Kidney tubule cell (primary cell): ENCODE measurements around the gene RAPGEF2.
A peak's percentile ranks its signal among the peaks of the same experiment; 100 is the strongest.

ENCODE experiments used
- DNase-seq: peaks from one replicate; pipeline ENCODE4 v3.0.0-alpha.2; 2018; ENCODE audit warnings: low spot score

The RAPGEF2 gene

DNA sequence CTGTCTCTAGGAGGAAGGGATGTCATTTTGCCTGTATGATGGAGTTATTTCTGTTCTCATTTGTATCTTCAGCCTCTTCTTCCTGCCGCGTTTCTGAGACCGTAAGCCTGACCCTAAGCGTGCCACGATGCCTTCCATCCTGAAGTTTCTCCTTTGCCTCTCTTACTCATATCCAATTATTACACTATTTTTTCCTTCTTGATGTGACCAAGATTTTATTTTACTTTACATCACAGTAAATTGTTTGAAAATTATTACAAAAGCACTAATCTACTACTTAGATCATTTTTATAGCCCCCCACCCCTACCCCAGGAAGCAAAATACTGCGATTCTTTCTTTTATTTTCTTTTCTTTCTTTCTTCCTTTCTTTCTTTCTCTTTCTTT, 95.0 kb downstream of the RAPGEF2 start:
- DNase-seq = no peak

DNA sequence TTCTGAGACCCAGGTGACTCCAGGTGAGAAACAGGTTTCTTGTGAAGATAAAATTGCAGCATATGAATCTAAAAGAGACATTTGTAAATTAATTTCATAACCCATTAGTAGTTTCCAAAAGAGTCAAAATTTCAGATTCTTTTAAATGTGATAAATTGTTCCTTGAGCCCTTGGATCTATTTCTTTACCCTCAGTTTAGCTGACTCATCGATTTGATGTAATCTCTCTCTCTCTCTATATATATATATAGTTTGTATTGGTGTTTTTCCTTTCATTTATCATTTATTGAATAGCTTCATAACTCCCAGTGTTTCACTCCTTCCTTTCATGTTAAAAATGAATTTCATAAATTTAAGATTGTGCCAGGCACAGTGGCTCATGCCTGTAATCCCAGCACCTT, 96.9 kb downstream of the RAPGEF2 start:
- no peak for DNase-seq

DNA sequence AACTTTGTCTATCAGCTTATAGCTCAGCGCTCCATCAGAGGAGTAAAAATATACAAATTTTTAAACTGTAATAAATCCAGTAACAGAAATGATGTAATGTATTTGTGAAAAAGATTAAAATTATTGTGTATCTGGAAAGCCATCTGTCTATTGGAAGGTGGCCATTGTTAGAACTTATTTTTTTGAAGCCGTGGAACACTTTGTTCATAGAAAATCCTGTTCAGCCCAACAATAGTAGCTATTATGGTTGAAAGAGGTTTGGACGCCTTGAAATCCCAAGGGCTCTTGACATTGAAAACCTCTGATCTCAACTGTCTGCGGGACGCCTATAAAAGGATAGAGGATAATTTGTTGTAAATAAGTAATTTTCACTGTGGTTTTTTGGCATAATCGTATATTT, 98.3 kb downstream of the RAPGEF2 start:
- no peak for DNase-seq

DNA sequence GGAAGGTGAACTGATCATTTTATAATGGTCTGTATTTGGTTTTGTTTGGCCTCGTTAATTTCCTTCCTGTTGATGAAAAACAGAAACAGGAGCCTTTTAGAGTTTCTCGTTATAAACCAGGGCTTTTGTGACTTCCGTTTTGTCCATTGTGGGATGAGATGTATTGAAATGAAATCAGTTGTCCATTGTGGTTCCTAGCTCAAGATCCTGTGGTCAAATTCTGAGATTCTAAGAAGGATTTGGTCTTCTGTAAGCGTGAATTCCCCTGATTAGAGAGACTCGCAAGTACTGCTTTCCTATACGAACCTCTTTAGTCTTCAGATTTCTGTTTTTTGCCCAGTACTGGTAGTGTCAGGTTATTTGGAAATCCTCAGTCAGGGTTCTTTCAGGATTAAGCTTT, 101.7 kb downstream of the RAPGEF2 start:
- no peak for DNase-seq

DNA sequence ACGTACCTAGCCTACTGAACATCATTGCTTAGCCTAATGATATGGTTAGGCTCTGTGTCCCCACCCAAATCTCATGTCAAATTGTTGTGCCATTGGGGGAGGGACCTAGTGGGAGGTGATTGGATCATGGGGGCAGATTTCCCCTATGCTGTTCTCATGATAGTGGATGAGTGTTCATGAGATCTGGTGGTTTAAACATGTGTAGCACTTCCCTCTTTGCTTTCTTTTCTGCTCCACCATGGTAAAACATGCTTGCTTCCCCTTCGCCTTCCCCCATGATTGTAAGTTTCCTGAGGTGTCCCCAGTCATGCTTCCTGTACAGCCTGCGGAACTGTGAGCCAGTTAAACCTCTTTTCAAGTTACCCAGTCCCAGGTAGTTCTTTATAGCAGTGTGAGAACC, 102.6 kb downstream of the RAPGEF2 start:
- no peak for DNase-seq

DNA sequence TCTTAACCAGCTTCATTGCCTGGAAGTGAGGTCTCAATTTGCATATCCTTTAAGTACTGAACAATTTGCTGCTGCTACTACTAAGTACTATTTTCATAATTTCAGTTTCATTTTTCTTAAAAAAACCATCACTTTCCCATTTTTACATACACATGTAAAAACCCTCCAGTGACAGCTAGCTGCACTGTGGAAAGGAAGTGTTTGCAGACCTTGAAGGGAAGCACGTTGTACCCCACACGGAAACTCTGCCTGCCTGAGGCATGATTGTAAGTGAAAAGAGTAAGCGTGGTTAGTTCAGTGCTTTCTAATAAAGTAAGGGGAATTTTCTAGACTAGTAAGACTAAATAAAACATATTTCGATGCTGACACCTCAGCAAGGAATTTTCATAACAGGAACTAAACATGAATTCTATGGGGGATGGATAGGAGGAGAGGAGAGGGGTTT, 103.6 kb downstream of the RAPGEF2 start:
- DNase-seq = peak; percentile 55

DNA sequence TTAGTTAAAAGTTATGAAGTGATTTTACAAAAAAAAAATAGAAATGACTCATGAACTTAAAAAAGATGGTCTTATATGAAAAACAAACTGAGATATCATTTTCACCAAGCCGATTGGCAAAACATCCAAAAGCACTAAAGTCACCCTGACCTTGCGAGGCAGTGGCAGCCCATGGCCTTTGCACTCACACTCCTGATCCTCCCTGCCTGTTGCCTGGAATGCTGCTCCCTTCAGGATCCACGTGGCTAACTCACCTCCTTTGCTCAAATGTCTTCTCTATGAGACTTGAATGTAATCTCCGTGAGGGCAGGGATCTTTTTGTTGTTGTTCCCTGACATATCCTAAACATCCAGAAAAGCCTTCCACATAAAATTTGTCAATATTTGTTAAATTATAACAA, 106.4 kb downstream of the RAPGEF2 start:
- DNase-seq = no peak

DNA sequence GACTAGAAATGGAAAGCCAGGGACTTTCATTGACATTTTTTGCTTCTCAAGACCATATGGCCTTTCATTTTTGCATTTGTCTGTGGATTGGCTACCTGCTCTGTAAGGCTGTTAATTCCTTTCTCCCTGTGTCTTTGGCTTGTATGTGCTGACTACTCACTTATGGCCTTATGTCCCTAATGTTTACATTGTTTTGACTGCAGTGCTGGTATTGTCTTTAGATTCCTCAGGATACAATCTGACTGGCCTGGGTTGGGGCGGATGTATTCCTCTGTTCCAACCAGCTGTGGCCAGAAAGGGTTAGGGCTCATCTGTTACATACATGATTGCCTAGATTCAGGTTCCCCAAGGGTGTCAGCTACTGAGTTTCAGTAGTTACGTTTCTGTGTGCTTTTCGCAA, 108.1 kb downstream of the RAPGEF2 start:
- DNase-seq = no peak

DNA sequence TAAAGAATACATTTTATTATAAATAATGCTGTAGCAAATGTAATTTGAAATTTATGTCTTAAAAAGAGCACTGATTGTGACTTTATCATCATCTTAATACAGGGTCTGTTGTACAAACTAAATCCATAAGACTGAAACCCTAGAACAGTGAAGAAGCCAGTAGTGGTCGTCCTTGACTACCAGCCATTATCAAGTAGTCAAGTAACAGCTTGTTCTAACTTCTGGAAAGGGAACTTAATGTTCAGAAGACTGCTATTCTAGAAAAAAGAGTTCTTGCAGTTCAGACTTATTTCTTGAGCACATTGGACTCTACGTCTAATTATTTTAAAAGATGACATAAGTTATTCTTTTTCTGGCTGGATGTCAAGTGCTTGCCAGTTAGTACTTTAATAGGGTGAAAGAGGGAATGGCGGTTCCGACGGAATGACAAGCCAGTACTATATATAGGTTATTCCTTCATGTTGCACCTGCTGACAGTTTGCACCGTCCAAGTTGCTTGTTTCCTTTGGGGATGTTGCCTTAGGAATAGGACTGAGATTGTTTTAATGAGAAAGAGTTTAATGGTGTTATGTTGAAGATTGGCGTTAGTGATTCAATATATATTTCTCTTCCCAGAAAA, 109.9 kb downstream of the RAPGEF2 start:
- DNase-seq = no peak

DNA sequence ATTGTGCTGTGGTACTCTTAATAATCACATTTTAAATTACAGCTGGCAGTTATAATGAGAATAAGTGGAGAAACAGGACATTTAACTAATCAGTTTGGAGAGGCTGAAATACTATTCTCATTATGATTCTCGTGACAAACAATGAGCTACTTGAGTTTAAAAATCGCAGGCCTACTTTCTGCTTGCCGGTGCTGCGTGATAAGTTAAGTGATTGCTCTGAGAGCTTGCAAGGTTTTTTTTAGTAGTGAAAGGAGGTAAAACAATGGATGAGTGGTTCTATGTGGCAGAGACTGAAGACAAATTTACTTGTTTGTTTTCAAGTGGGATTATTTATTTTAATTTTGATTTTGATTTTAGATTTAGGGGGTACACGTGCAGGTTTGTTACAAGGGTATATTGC, 114.0 kb downstream of the RAPGEF2 start:
- DNase-seq = no peak

DNA sequence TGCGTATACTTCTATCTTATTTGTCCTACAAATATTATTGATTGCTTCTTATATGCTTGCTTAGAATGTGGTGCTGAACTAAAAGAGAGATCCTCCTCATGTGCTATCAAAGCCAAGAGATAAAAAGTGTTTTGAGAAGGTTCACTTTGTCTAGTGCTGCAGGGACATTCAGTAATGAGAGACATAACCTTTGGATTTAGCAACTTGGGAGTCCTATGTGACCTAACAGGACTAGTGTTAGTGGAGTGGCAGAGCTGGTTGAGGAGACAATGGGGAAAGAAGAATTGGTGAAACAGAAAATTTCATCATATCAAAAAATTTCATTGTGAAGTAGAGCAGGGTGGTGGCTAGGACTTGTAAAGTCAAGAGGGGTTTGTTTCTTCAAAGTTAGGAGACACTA, 117.0 kb downstream of the RAPGEF2 start:
- no peak for DNase-seq

DNA sequence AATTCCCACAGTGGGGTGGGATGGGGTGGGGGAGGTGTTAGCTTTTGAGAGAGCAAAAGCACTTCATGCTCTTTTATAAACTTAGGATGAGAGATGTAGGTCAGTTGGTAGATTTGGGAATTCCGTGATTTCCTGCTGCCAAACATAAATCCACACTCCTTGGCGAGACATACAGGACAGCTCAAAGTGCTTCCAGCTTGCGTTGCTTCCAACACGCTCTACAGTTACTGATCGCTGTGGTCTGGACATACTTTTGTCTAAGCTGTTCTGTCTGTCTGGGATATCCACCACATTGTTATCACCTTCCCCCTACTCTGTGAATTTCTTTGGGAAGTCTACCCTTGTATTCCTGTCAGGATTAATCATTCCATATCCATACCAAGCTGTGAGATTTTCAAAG, 117.5 kb downstream of the RAPGEF2 start:
- DNase-seq = no peak

DNA sequence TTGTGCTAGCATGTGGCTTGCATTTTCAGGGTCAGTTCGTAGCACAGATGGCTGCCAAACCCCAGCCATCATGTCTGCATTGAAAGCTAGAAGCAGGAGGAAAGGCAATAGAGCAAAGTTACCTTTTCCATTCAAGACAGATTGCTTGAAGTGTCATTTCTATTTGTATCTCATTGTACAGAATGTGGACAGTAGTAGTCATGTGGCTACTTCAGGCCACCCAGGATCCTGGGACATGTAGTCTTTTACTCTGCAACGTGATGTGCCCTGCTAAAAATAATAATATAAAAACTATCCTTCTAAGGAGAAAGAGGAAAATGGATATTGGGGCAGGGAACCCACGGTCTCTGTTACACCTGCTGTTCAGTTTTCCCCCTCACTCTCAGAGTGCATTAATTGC, 118.4 kb downstream of the RAPGEF2 start:
- DNase-seq = no peak

DNA sequence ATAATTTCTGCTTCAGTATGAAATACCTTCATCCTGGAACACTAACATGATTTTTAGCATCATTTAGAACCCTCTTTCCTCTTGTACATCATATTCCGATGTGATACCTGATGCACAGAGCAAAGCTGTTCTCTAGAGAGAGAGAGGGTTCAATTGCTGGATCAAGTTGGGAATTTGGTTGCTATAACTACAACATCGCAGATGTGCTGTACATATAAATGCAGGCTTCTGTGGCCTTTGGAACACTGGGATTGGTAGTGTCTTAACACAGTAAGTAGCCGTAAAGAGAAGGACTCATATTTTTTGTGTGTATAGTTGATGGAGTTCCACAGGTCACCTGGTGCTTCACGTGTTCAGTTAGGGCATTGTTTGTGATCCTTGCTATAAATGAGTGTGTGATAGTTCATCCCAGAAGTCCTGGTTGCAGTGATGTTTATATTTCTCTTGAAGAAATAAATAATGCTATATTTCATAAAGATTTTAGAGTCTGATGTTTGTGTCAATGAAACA, 119.2 kb downstream of the RAPGEF2 start:
- no peak for DNase-seq

DNA sequence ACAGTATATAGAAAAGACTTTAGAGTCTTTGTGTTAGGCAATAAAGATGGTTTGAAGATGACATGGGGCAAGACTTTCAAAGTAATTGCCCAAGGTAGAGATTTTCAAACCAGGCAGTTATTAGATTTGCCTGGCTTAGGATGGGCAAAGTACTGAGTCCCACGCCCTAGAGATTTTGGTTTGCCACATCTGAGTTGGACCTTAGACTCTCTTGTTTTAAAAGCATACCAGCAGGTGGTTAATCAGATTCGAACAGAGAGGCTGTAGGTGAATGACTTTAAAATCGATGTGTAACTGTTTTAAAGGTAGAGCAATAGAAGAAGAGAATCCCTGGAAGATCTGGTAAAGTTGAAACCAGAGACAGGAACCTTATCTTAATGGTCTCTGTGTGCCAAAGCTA, 121.5 kb downstream of the RAPGEF2 start:
- DNase-seq = no peak

DNA sequence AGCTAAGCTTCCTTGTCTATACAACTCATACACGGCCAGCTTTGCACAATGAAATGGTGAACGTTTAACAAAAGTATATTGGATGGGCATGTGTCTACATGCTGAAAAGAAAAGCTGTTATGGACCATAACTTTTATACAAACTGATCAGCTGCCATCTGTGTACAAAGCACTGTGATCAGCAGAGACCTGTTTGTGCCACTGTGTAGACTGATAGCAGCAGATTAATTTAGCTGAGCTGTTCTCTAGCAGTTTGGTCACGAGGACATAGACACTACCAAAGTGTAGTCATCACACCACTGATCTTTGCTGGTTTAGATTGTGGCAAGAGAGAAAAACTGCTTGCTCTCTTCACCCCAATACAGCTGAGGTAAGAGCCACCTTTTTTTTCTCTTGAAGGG, 124.5 kb downstream of the RAPGEF2 start:
- peak; percentile 47 for DNase-seq

DNA sequence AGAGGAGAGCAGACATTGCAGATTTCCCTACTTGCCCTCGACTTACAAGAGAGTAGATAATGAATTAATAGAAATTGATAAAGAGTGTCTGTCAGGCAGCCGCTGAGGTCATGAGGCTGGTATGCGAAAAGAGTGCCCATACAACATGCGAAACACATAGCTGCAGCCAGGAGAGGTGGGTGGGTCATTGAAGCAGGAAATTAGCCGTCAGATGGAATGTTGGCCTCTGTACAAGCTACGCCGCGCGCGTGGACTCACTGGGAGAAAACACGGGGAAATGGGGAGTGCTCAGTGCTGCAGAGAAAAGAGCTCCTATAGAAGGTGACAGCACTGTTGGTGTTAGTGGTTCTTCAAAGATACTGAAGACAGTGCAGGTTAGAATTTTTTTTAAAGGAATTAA, 125.1 kb downstream of the RAPGEF2 start:
- peak; percentile 89 for DNase-seq

DNA sequence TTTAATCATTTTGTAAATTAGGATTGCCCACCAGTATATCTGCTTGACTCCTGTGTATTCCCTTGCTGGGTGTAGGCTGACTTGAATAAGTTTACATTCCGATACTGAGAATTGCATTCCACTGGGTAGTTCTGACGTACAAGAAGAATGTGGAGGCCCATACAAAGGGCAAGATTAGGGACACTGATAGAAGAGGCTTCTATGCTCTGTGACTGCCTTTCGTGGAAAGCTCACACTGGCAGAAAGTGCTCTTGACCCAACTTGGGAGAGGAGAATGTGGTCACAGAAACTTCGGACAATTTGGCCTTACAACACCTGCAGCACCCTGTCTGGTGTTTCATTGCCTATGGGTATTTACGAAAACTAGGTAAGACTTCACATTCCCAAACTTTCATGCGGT, 126.3 kb downstream of the RAPGEF2 start:
- peak; percentile 57 for DNase-seq

DNA sequence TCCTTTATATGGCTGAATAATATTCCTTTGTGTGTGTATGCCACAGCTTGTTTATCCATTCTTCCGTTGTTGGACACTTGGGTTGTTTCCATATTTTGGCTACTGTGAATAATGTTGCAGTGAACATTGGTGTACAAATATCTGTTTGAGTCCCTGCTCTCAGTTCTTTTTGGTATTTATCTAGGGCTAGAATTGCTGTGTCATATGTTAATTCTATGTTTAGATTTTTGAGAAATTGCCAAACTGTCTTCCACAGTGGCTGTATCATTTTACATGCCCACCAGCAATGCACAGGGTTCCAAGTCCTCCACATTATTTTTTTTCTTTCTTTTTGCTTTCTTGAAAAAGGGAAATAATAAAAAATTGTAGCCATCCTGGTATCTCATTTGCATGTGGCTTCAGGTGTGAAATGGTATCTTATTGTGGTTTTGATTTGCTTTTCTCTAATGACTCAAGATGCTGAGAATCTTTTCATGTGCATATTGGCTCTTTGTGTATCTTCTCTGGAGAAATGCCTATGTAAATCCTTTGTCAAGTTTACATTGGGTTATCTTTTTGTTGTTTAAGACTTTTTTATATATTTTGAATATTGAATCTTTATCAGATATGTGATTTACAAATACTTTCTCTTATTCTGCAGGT, 129.7 kb downstream of the RAPGEF2 start:
- DNase-seq = no peak

DNA sequence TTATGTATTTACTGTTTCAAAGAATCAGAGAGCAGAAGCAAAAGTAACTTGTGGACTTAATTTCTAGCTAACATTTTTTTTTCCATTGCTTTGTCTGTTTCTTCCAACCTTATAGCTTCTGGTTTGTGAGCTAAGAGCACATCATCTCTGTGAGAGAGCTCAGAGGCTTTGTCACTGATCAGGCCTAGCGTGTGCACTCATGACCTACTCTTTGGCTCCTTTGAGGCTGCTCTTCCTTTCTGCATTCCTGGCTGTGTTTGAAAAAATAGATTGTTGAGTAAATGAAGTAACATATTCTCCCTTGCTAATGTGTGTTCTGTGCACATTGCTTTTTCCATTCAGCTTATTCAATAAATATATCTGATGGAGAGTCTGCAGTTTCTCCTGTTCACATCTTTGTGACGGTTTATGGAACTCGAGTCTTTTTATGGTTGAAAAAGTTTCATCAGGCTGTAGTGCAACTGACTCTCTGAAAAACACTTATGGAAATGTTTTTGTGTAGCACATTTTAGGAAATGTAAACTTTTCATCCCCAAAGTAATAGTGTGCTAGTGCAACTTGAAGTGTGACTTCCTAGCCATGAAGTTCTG, 133.0 kb downstream of the RAPGEF2 start:
- DNase-seq = peak; percentile 11

DNA sequence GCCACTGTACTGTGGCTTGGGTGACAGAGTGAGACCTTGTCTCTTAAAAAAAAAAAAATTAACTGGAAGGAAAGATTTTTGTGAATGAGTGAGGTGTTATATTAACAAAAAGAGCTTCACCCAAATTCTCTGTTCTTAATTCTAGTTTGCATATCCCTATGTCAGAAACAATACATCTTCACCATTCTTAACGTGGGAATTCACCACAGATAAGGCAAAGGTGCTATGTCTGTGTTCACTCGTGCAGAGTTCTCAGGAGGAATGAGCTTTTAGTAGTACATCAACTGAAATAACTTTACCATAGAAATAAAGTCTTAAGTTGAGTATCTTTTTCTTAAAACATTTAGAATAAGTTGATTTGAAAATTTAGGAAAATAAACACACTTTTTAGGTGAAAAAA, 135.1 kb downstream of the RAPGEF2 start:
- DNase-seq = no peak

DNA sequence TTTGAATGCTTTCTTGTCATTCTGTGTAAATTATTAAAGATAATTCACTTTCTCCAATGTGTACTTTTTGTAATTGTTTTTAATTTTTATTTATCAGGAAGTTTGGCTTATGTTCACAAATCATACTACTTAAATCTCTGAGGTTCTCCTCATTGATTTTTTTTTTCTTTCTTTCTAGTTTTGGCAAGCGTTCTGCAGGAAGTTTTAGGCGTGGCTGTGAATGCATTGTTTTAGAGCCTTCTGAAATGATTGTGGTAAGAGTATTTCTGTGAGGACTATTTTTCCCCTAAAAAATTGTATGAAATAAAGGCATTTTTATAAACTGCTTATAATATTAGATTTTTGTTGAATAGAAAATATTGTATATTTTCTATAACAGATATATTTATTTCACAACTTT, 135.8 kb downstream of the RAPGEF2 start:
- DNase-seq = no peak

DNA sequence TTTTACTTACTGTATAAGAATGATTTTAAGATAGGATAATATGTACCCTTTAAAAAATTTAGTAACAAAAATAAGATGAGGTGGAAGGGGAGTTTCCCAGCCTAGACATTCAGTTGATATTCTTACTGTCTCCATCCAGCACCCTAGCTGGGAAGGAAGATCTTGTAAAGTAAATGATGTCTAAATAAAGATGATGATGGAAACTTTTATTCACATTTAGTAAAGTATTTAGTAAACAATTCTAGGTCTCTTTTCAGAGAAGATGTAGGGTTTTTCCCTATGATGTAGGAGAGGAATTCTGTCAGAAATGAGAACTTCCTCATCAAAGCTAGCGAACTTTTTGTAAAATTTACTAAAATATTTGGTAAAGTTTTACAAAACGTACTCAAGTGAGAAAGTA, 136.8 kb downstream of the RAPGEF2 start:
- no peak for DNase-seq

DNA sequence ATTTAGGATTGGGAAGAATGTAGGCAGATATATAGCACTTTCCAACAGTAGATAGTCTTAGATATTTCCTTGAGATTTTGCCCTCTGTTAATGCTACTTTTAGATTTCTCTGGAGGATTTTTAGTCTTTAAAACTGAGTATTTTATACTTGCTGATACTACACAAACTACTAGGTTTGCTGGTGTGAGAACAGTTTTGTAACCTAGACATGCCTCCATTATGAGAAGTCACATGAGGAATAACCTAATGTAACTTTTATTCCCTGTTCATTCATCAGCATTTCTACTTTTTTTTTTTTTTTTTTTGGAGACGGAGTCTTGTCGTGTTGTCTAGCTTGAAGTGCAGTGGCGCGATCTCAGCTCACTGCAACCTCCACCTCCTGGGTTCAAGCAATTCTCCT, 137.2 kb downstream of the RAPGEF2 start:
- no peak for DNase-seq
